AG04450 (cell line): ENCODE measurements around the gene RAB15. TPM values are rescaled to one million over a fixed set of nuclear protein-coding genes. Genes with fewer than 3 reads are reported as not detected.

ENCODE experiments used
- CTCF ChIA-PET: fragments of 300-600, 350-600 bp; formaldehyde crosslinking; extraction: SDS; loops from one replicate; lab custom pipeline; 2022; ENCODE audit warnings: antibody characterized with exemption, inconsistent platforms; lab: Charles Lee
- POLR2A ChIA-PET: fragments of 350-600 bp; formaldehyde crosslinking; extraction: SDS; loops from one replicate; lab custom pipeline; 2021; ENCODE audit warnings: antibody characterized with exemption, inconsistent platforms; lab: Yijun Ruan, JAX
- DNase-seq: peaks from one replicate; pipeline ENCODE4 v3.0.0-alpha.2; 2011; ENCODE audit warnings: low read depth, low spot score
- H3K27ac ChIP-seq: one replicate; pipeline ENCODE4 v1.5.1; 2012; ENCODE audit warnings: low read depth, low read length, control low read depth
- H3K27me3 ChIP-seq: one replicate; pipeline ENCODE4 v1.6.0; 2012; ENCODE audit warnings: low read length; ENCODE audit not compliant: control insufficient read depth, insufficient read depth
- H3K4me3 ChIP-seq: 2 replicates; pipeline ENCODE4 v1.5.1; 2011; ENCODE audit warnings: mild to moderate bottlenecking, low read depth, low read length, control low read depth
- H3K9me3 ChIP-seq: 2 replicates; pipeline ENCODE4 v1.5.1; 2012; ENCODE audit warnings: low read length; ENCODE audit not compliant: control insufficient read depth, insufficient read depth
- polyA plus RNA-seq: library from polyadenylated mRNA; depleted of rRNA; stranded (reverse); fragments of >200 nt; gene quantifications from 2 replicates; pipeline ENCODE4 v1.2.3, GENCODE V29; 2011
- TF ChIP-seq, protein P1 (sequence below): IDR thresholded peaks from 2 replicates; pipeline ENCODE4 v1.5.1; 2011; ENCODE audit warnings: low read depth, low read length, control low read depth, inconsistent platforms

The RAB15 gene
- polyA plus RNA-seq, 1 experiment = 11.0 TPM

DNA sequence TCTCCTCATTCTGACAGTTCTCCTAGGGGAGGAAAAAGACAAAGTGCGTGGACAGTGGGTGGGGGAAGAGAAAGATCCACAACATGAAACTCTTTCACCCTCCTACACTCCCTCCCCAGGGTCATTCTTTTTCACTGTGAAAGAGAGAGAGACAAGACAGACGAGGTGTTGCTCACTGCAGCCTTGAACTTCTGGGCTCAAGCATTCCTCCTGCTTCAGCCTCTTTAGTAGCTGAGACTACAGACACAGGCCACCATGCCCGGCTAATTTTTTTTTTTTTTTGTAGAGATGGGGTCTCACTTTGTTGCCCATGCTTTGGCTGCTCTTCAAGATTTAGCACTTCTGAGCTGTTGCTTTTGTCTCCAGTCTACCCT lies 32.3 kb downstream of the RAB15 start:
- ChIA-PET CTCF (interaction anchor here (0.5 to 1.3 kb wide), 4 partner anchors 14 to 477 kb away, joined by 3 to 11 read pairs (median 3); no protein-coding TSS in a partner anchor), POLR2A (no interaction called here)
- no peak overlapping the region for H3K27ac ChIP-seq
- H3K4me3 ChIP-seq = no peak overlapping the region
- DNase-seq = no peak
- TF ChIP-seq, protein P1, sequence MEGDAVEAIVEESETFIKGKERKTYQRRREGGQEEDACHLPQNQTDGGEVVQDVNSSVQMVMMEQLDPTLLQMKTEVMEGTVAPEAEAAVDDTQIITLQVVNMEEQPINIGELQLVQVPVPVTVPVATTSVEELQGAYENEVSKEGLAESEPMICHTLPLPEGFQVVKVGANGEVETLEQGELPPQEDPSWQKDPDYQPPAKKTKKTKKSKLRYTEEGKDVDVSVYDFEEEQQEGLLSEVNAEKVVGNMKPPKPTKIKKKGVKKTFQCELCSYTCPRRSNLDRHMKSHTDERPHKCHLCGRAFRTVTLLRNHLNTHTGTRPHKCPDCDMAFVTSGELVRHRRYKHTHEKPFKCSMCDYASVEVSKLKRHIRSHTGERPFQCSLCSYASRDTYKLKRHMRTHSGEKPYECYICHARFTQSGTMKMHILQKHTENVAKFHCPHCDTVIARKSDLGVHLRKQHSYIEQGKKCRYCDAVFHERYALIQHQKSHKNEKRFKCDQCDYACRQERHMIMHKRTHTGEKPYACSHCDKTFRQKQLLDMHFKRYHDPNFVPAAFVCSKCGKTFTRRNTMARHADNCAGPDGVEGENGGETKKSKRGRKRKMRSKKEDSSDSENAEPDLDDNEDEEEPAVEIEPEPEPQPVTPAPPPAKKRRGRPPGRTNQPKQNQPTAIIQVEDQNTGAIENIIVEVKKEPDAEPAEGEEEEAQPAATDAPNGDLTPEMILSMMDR = no peak
- H3K27me3 ChIP-seq = no peaks in the 10 kb centered on the region
- H3K9me3 ChIP-seq = no peaks in the 10 kb centered on the region

DNA sequence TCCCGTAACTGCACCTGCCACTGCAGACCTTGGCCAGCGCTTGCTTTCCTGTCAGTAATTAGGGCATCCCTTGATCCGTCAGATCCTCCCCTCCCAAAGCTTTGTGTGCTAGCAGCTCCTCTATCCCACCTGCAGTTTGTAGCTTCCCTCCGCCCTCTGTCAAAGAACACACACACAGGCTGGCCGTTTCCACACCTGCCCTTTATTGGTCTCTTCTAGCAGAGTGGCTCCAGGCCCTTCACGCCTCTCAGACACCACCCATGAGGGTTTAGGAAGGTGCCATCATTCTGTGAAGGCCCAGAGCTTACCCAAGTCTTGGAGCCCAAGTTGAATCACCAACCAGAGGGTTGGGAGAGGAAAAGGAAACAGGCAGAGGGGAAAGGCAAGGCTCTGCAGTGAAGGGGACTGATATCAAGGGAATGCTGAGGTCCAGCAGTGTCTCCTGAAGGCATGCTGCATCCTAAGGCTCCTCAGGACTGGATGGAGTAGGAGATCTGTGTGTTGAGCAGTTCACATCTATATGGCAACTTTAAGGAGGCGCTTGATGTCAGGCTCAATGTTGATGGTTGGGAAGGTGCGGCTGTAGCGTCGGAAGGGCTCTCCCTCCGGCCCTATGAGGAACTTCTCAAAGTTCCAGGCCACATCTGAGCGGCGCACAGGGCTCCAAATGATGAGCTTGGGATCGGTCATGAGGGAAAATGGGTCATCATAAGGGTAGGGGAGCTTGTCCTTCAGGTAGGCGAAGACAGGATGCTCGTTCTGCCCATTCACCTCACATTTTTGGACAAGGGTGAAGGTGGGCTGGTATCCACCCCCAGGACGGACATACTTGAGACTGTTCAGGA lies 32.9 kb downstream of the RAB15 start:
- no peak overlapping the region for H3K27ac ChIP-seq
- no peak for DNase-seq
- TF ChIP-seq, protein P1 = no peak
- ChIA-PET POLR2A (no interaction called here), CTCF (interaction anchor here (0.5 to 1.3 kb wide), 5 partner anchors 14 to 476 kb away, joined by 3 to 11 read pairs (median 3); no protein-coding TSS in a partner anchor)
- H3K9me3 ChIP-seq = no peaks in the 10 kb centered on the region
- no peak overlapping the region for H3K4me3 ChIP-seq
- no peaks in the 10 kb centered on the region for H3K27me3 ChIP-seq

DNA sequence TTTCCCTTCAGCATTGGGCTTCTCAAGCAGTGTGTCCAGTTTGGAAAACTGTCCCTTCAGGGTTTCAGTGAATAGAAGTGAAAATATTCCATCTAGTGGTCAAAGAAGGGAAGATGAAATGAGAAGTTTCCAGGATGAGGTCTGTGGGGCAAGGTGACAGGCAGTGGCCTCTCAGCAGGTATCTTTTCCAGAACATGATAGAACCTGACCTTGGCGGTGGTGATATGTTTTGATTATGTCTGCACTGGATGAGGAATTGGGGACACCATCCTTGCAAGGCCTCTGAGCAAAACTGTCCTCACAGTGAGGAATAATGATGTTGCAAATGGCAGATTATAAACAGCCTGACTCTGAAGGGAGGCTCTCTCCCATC lies 34.3 kb downstream of the RAB15 start:
- Histone ChIP-seq H3K9me3 (no peaks in the 10 kb centered on the region), H3K4me3 (no peak overlapping the region), H3K27me3 (no peaks in the 10 kb centered on the region), H3K27ac (no peak overlapping the region)
- no peak for DNase-seq
- ChIA-PET POLR2A (no interaction called here), CTCF (interaction anchor here (1.1 to 1.3 kb wide), 2 partner anchors 82 to 114 kb away, joined by 4 to 7 read pairs; no protein-coding TSS in a partner anchor)
- TF ChIP-seq, protein P1 = peak; percentile 42

DNA sequence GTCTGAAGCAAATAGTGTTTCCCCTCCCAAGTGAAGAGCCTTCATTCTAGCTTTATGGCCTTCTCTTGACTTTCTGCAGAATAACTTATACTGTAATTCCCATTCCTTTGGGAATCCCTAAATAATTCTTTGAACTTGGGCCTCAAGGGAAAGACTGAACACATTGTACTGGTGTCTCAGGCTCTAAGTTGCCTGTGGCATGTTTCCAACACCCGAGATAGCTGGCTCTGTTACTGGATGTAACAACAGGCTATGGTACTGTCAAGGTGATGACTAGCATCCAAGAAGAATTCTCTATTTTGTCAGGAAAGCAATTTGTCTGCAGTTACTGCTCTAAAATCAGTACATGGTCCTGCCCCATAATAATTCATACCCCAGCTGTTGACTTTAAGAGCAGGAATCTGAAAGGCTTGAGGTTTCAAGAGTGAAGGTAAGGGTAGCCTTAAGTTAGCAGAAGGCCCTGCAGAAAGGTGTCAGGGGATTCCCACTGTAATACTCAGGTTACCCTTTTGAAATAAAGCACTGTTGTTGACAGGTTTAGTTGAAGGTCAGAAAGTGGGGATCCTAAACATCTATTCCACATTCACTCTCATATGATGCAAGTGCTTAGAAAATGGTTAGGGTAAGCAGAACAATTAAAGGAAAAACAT lies 34.8 kb downstream of the RAB15 start:
- TF ChIP-seq, protein P1 = no peak
- CTCF ChIA-PET = interaction anchor here (0.8 to 1.5 kb wide), 6 partner anchors 10 to 309 kb away, joined by 3 to 7 read pairs (median 4); no protein-coding TSS in a partner anchor
- H3K27ac ChIP-seq = no peak overlapping the region
- POLR2A ChIA-PET = no interaction called here
- no peaks in the 10 kb centered on the region for H3K27me3 ChIP-seq
- DNase-seq = no peak
- H3K9me3 ChIP-seq = no peaks in the 10 kb centered on the region
- no peak overlapping the region for H3K4me3 ChIP-seq

DNA sequence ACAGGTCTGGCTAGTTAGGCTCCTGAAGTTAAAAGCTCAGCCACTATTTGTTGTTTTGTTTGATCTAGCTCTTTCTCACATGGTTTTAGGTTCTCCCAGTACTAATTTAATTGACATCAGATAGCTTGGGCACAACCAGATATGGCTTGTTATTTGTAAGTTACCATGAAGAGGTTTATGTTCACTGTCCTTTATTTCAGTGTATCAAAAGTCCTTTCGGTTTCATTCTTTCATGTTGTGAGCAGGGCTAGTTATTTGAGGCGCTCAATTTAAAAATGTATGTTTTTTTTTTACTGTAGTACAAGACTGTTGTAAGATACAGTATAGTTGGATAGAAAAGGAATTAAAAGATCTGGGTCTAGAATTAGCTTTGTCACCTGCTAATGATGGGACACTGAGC lies 36.6 kb downstream of the RAB15 start:
- H3K9me3 ChIP-seq = no peaks in the 10 kb centered on the region
- CTCF ChIA-PET = interaction anchor here (0.5 kb wide), 1 partner anchor 583 kb away, joined by 6 read pairs; no protein-coding TSS in a partner anchor
- POLR2A ChIA-PET = interaction anchor here (0.7 kb wide), 1 partner anchor 12 kb away, joined by 4 read pairs; no protein-coding TSS in a partner anchor
- TF ChIP-seq, protein P1 = no peak
- DNase-seq = no peak
- H3K27me3 ChIP-seq = no peaks in the 10 kb centered on the region
- H3K27ac ChIP-seq = no peak overlapping the region
- H3K4me3 ChIP-seq = no peak overlapping the region
